GM19438 (cell line): ENCODE results near the gene MAN2C1.
"Not testable (repeated sequence)": the region's sequence is repeated elsewhere in the genome, so short reads cannot be mapped to it uniquely, and the experiment has no call there.

Source experiments
- ATAC-seq: cut with Tn5 transposase; IDR thresholded peaks from one replicate; pipeline ENCODE4 v1.9.1; 2021; ENCODE audit warnings: low read depth; ENCODE audit not compliant: unreplicated experiment

The MAN2C1 gene

DNA sequence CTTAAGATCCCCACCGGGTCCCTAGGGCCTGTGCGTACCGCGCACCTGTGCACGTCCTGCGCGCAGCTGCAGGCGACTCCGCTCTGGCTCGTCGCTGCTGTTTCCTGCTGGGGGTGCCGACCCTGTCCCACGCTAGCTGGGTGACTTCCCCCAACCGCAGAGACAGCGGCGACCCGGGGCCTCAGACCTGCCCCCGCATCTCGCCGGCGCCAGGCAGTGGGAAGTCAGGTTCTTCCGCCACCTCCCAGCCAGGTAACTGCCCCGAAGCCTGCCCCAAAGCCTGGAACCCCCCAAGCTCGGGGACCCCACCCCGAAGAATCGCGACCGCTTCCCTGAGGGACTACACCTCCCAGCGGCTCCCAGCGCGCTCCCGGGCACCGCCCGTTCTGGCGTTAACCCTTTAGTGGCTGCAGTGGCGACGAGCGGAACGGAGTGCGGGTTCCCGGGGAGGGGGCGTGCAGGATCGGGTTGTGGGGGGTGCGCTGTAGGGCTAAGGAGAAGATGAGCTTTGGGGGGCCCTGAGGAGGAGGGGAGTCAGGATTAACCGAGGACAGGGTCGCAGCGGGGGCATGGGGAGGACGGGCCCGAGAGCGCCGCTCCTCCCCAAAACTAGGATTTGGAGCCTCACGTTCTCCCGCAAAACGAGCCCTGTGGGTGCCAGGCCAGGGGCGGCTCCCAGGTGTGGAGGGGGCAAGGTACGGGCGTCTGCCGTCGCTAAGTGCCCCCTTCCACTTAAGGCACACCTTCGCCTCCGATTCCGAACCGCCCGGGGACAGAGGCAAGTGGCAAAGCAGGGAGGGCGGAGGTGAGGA lies 21.0 kb downstream of the MAN2C1 start:
- ATAC-seq = peak; percentile 79

GRCh38 chr15:75346796-75347221 lies 21.6 kb downstream of the MAN2C1 start, which contains the start of gene NEIL1:
NEIL1 (plus strand) TSS chr15:75347039; CDS start chr15:75348906, 1,867 bp downstream.
- peak; percentile 19 for ATAC-seq

DNA sequence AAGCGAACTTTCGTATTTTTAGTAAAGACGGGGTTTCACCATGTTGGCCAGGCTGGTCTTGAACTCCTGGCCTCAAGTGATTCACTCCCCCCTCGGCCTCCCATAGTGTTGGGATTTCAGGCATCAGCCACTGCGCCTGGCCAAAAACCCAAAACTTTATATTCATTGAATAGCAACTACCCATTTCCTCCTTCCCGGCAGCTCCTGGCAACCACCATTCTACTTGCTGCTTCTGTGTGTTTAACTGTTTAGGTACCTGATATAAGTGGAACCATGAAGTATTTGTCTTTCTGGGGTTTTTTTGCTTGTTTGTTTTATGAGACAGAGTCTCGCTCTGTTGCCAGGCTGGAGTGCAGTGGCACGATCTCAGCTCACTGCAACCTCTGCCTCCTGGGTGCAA lies 24.5 kb downstream of the MAN2C1 start:
- not testable (repeated sequence) for ATAC-seq

DNA sequence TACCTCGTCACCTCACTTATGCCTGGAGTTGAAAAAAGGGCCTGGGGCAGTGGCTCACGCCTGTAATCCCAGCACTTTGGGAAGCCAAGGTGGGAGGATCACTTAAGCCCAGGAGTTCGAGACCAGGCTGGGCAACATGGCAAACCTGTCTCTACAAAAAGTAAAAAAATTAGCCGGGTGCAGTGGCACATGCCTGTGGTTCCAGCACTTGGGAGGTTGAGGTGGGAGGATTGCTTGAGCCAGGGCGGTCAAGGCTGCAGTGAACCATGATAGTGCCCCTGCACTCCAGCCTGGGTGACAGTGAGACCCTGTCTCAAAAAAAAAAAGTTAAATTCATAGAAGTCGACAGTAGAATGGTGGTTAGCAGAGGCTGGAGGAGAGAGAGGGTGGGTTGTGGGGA lies 26.2 kb downstream of the MAN2C1 start:
- ATAC-seq = no peak

- ATAC-seq = no peak
Observed at GRCh38 chr15:75339531-75340240, 28.7 kb downstream of the MAN2C1 start.

DNA sequence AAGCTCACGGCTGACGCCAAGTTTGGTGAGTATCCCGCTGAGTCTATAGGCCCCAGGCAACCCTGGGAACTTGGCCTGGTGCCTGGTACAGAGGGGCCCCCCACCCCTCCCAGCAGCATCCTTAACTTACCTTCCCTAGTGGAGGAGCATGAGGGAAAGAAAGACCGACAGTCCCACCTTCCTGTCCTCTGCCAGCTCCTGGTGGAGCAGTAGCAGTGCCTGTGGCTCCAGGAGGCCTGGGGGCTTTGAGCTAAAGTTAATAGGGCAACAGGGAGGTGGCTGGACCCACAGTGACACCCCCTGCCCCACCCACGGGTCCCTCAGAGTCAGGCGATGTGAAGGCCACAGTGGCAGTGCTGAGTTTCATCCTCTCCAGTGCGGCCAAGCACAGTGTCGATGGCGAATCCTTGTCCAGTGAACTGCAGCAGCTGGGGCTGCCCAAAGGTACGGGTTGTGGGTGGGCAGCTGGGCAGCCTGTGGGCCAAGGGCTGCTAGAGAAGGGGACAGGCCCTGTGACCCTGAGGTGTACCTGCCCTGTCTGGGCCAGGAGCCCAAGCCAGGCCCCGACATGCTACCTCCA lies 29.7 kb downstream of the MAN2C1 start:
- ATAC-seq = no peak

DNA sequence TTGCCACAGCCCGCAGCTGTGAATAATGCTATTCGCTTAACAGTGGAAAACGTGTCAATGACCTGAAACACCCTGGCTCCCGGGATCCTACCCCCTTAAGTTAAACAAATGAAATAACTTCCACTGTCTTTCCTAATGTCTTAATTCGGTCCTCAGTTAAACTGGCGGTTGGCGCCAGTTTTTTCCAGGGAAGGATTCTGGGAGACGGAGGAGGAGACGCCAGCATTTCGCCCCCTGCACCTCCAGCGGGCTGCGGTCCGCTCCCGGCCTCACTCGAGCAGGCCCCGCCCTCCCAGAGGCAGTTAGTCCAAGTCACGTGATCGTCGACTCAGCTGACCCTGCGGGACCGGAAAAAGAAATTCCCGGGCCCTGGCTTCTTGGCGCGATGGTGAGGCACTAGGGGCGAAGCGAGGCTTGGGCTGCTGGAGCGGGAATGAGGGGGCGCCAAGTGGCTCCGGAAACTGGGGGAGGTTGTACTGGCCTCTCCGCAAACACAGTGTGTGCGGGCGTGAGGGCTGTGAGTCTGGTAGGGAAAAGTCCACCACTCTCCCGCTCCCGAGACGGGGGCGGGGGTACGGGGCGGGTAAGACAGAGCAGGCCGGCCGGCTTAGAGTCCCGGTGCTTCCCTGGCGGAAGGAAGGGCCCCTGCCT lies 32.6 kb downstream of the MAN2C1 start, which contains the start of gene COMMD4:
COMMD4 (plus strand) TSS at position 359 of the 651 bp plus-strand sequence; CDS start at position 386, 27 bp downstream.
- peak; percentile 59 for ATAC-seq

GRCh38 chr15:75335313-75335704 lies 33.1 kb downstream of the MAN2C1 start:
- ATAC-seq = no peak

GRCh38 chr15:75333654-75334419 lies 34.6 kb downstream of the MAN2C1 start:
- ATAC-seq = not testable (repeated sequence)

GRCh38 chr15:75332093-75332492 lies 36.3 kb downstream of the MAN2C1 start:
- ATAC-seq = not testable (repeated sequence)

- no peak for ATAC-seq
Observed at GRCh38 chr15:75329571-75329970, 38.8 kb downstream of the MAN2C1 start.

DNA sequence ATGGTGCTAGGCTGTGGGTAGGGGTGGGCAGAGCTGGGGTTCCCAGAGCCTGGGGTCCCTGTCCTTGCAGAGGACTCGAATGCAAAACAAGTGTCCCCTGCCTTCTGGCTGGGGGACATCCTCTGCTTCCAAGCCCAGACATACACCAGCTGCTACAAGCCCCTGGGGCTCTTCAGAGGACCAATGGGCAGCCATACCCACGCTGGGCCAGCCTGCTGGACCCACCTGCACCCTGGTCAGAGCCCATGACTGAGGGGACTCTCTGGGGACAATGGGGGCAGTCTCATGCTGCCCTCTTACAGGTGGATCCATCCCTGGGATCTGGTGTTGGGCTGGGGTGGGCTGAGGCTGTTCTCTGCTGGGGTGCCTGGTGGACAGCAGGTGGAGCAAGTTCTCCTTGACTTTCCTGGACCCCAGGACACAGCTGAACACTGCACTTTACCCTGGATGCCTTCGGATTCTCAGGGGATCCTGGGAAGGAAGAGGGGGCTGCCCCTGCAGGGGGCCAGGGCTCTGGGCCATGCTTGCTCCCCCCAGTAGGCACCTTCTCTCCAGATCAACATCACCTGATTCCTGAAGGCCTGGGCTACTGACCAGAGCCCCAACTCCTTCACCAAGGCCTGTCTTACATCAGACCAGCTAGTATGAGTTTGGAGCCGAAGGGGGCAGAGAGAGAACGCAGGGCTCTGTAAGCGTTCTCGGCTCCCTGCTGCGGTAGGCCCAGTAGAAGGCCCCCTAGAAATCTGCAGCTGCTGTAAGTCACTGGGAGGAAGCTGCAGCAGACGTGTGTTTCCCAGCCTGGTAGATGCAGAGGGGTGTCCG lies 39.7 kb downstream of the MAN2C1 start:
- no peak for ATAC-seq

DNA sequence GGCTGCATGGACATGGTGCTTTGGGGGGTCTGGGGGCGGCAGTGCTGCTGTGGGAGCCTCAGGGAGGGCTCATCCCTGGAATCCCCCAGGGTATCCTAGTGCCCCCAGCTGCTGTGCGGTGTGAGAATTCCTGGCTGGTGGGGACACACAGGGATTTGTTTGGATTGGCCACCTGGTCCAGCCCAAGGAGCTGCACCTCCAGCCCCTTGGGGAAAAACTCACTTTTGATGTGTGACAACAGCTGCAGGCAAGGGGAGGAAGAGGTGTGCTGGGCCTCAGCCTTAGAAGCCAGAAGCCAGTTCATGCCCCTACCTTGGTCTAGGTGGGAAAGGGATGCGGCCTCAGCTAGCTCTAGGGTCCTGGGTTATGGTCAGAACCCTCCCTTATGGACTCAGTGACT lies 40.9 kb downstream of the MAN2C1 start:
- ATAC-seq = no peak

GRCh38 chr15:75327005-75327404 lies 41.4 kb downstream of the MAN2C1 start:
- no peak for ATAC-seq

- no peak for ATAC-seq
Observed at GRCh38 chr15:75325922-75326321, 42.5 kb downstream of the MAN2C1 start.

DNA sequence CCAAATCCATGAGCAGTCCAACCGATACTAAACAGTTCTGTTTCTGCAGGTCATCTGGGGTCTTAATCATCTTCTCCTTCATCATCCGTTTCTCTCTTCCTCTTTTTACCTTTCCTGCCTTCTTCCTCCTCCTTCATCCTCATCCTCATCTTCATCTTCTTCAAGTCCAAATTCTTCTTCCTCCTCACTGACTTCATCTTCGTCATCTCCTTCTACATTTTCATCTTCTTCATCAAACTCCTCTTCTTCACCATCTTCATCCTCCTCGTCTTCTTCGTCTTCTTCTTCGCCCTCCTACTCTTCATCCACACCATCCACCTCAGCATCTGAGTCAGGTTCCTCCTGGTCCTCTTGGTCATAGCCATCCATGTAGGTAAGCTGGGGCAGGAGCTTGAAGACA lies 46.7 kb downstream of the MAN2C1 start:
- ATAC-seq = no peak

DNA sequence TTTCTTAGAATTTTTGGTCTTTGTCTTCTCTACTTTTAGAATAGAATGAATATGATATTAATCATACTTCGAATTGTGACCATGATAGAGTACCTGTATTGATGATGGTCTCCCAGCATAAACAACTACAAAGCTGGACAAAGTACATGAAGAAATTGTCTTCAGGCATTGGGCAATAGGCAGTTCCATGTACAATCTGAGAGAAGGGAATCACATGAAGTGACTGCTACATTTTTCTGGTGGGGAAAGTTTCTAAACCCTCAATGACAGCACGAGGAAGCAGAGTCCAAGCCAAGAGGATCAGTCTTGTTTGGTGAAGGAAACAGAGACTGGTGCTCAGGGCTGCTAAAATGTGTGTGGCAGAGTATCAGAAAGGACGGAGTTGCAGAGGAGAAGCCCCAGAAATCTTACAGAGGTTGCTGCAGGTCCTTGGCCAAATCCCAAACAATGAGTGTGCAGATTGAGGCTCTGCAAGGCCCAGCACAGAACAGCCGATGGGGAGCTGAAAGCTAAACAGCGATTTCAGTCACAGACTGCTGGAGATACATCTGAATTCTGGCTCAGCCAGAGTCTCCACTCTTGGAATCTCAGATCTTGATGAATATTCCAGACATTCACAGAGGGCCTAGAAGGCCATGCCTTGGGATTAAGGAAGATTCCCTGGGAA lies 49.0 kb downstream of the MAN2C1 start:
- not testable (repeated sequence) for ATAC-seq

GRCh38 chr15:75314552-75315290 lies 53.7 kb downstream of the MAN2C1 start:
- ATAC-seq = no peak
